K562 (cell line): ENCODE data around the gene MYOZ3. TPM values are rescaled to one million over a fixed set of nuclear protein-coding genes. Genes with fewer than 3 reads are reported as not detected.

Source experiments
- polyA plus RNA-seq, 8 experiments: library from polyadenylated mRNA; depleted of rRNA in 4 of 8; stranded (reverse) in 5 of 8; unstranded in 3 of 8; fragments of >200 nt; fragmentation: Nextera tagmentation in 2 of 8; fragmentation: Illumina TruSeq in 1 of 8; extraction: Ambion mirVana in 2 of 8; extraction: Trizol in 1 of 8; gene quantifications; 2 replicates each; pipeline versions ENCODE4 v1.2.1 to v1.2.3, GENCODE V29; 2011 to 2014; ENCODE audit warnings: inconsistent platforms in 1 of 8, missing spikeins in 1 of 8
- total RNA-seq, 7 experiments: library from RNA; depleted of rRNA in 6 of 7; stranded (reverse); fragments of >200 nt in 6 of 7; fragmentation: Illumina TruSeq in 2 of 7; extraction: Trizol in 2 of 7; gene quantifications; 2 replicates each; pipeline versions ENCODE4 v1.2.1 to v1.2.3, GENCODE V29; 2011 to 2021; ENCODE audit warnings: low replicate concordance in 1 of 7

The MYOZ3 gene
- total and polyA plus RNA-seq, 9 of the 15 experiments (the other 6 are each of a cell fraction or from before 2014, with no cell fraction given) = not detected

Other genes with a start within 250 kb of the MYOZ3 start
Only the 7 nearest of the 9 such genes appear.
- gene RPS14, start 211.5 kb upstream of the MYOZ3 start, total RNA-seq (2014; rRNA removed) = 3,004 and 3,238 TPM in 2 replicates
- gene RPS14, start 211.5 kb upstream of the MYOZ3 start, total RNA-seq (2014; rRNA removed; fragmentation: Illumina TruSeq; extraction: Trizol) = 3,003 and 3,017 TPM in 2 replicates
- 2,679 and 2,873 TPM in 2 replicates for gene RPS14, start 211.5 kb upstream of the MYOZ3 start, total RNA-seq (2015; rRNA removed; fragmentation: Illumina TruSeq; extraction: Trizol)
- 3,285 and 3,523 TPM in 2 replicates for gene RPS14, start 211.5 kb upstream of the MYOZ3 start, total RNA-seq (2021)
- 5,983 and 6,751 TPM in 2 replicates for gene RPS14, start 211.5 kb upstream of the MYOZ3 start, polyA plus RNA-seq (2011; rRNA removed)
- gene RPS14, start 211.5 kb upstream of the MYOZ3 start, polyA plus RNA-seq (2014; fragmentation: Illumina TruSeq; extraction: Trizol) = 3,907 and 4,185 TPM in 2 replicates
- gene RPS14, start 211.5 kb upstream of the MYOZ3 start, polyA plus RNA-seq (2014; fragmentation: Nextera tagmentation; extraction: Ambion mirVana) = 1,000 to 10,000 TPM; 1,824 to 2,512 TPM
- 4,384 and 5,321 TPM in 2 replicates for gene RPS14, start 211.5 kb upstream of the MYOZ3 start, polyA plus RNA-seq (2014; rRNA removed)
- gene NDST1, start 153.1 kb upstream of the MYOZ3 start, total RNA-seq (2014; rRNA removed) = 14.0 and 15.3 TPM in 2 replicates
- 7.4 and 8.7 TPM in 2 replicates for gene NDST1, start 153.1 kb upstream of the MYOZ3 start, total RNA-seq (2014; rRNA removed; fragmentation: Illumina TruSeq; extraction: Trizol)
- 9.9 and 11.5 TPM in 2 replicates for gene NDST1, start 153.1 kb upstream of the MYOZ3 start, total RNA-seq (2015; rRNA removed; fragmentation: Illumina TruSeq; extraction: Trizol)
- 43.2 and 47.9 TPM in 2 replicates for gene NDST1, start 153.1 kb upstream of the MYOZ3 start, total RNA-seq (2021)
- gene NDST1, start 153.1 kb upstream of the MYOZ3 start, polyA plus RNA-seq (2011; rRNA removed) = 9.7 and 17.1 TPM in 2 replicates
- gene NDST1, start 153.1 kb upstream of the MYOZ3 start, polyA plus RNA-seq (2014; fragmentation: Illumina TruSeq; extraction: Trizol) = 18.4 and 19.9 TPM in 2 replicates
- under 1 TPM; 0.38 to 0.39 TPM for gene NDST1, start 153.1 kb upstream of the MYOZ3 start, polyA plus RNA-seq (2014; fragmentation: Nextera tagmentation; extraction: Ambion mirVana)
- gene NDST1, start 153.1 kb upstream of the MYOZ3 start, polyA plus RNA-seq (2014; rRNA removed) = 12.0 and 14.1 TPM in 2 replicates
- 0.04 TPM in 1 of 2 replicates, not detected in the other for gene SYNPO, start 20.6 kb upstream of the MYOZ3 start, total RNA-seq (2014; rRNA removed)
- gene SYNPO, start 20.6 kb upstream of the MYOZ3 start, total RNA-seq (2014; rRNA removed; fragmentation: Illumina TruSeq; extraction: Trizol) = not detected in 2 replicates
- not detected in 2 replicates for gene SYNPO, start 20.6 kb upstream of the MYOZ3 start, total RNA-seq (2015; rRNA removed; fragmentation: Illumina TruSeq; extraction: Trizol)
- gene SYNPO, start 20.6 kb upstream of the MYOZ3 start, total RNA-seq (2021) = 0.31 and 0.36 TPM in 2 replicates
- 0.03 and 0.05 TPM in 2 replicates for gene SYNPO, start 20.6 kb upstream of the MYOZ3 start, polyA plus RNA-seq (2011; rRNA removed)
- gene SYNPO, start 20.6 kb upstream of the MYOZ3 start, polyA plus RNA-seq (2014; fragmentation: Illumina TruSeq; extraction: Trizol) = 0.03 and 0.10 TPM in 2 replicates
- under 1 TPM in 1 of 2 experiments, not detected in 1; 0.03 TPM for gene SYNPO, start 20.6 kb upstream of the MYOZ3 start, polyA plus RNA-seq (2014; fragmentation: Nextera tagmentation; extraction: Ambion mirVana)
- 0.01 TPM in 1 of 2 replicates, not detected in the other for gene SYNPO, start 20.6 kb upstream of the MYOZ3 start, polyA plus RNA-seq (2014; rRNA removed)
- 31.3 and 41.6 TPM in 2 replicates for gene RBM22, start 39.8 kb downstream of the MYOZ3 start, total RNA-seq (2014; rRNA removed)
- gene RBM22, start 39.8 kb downstream of the MYOZ3 start, total RNA-seq (2014; rRNA removed; fragmentation: Illumina TruSeq; extraction: Trizol) = 43.7 and 46.8 TPM in 2 replicates
- gene RBM22, start 39.8 kb downstream of the MYOZ3 start, total RNA-seq (2015; rRNA removed; fragmentation: Illumina TruSeq; extraction: Trizol) = 44.8 and 45.1 TPM in 2 replicates
- 51.3 and 53.5 TPM in 2 replicates for gene RBM22, start 39.8 kb downstream of the MYOZ3 start, total RNA-seq (2021)
- gene RBM22, start 39.8 kb downstream of the MYOZ3 start, polyA plus RNA-seq (2011; rRNA removed) = 69.9 and 77.7 TPM in 2 replicates
- 73.9 and 82.2 TPM in 2 replicates for gene RBM22, start 39.8 kb downstream of the MYOZ3 start, polyA plus RNA-seq (2014; fragmentation: Illumina TruSeq; extraction: Trizol)
- gene RBM22, start 39.8 kb downstream of the MYOZ3 start, polyA plus RNA-seq (2014; fragmentation: Nextera tagmentation; extraction: Ambion mirVana) = 10 to 100 TPM; 33.6 to 65.3 TPM
- gene RBM22, start 39.8 kb downstream of the MYOZ3 start, polyA plus RNA-seq (2014; rRNA removed) = 37.1 and 38.3 TPM in 2 replicates
- gene DCTN4, start 97.8 kb downstream of the MYOZ3 start, total RNA-seq (2014; rRNA removed) = 34.5 and 35.2 TPM in 2 replicates
- gene DCTN4, start 97.8 kb downstream of the MYOZ3 start, total RNA-seq (2014; rRNA removed; fragmentation: Illumina TruSeq; extraction: Trizol) = 51.0 and 56.8 TPM in 2 replicates
- gene DCTN4, start 97.8 kb downstream of the MYOZ3 start, total RNA-seq (2015; rRNA removed; fragmentation: Illumina TruSeq; extraction: Trizol) = 45.4 and 49.9 TPM in 2 replicates
- 57.0 and 64.8 TPM in 2 replicates for gene DCTN4, start 97.8 kb downstream of the MYOZ3 start, total RNA-seq (2021)
- gene DCTN4, start 97.8 kb downstream of the MYOZ3 start, polyA plus RNA-seq (2011; rRNA removed) = 56.8 and 75.0 TPM in 2 replicates
- gene DCTN4, start 97.8 kb downstream of the MYOZ3 start, polyA plus RNA-seq (2014; fragmentation: Illumina TruSeq; extraction: Trizol) = 57.0 and 64.9 TPM in 2 replicates
- 10 to 100 TPM; 20.4 to 29.6 TPM for gene DCTN4, start 97.8 kb downstream of the MYOZ3 start, polyA plus RNA-seq (2014; fragmentation: Nextera tagmentation; extraction: Ambion mirVana)
- gene DCTN4, start 97.8 kb downstream of the MYOZ3 start, polyA plus RNA-seq (2014; rRNA removed) = 36.5 and 39.1 TPM in 2 replicates
- 13.6 and 20.2 TPM in 2 replicates for gene SMIM3, start 117.5 kb downstream of the MYOZ3 start, total RNA-seq (2014; rRNA removed)
- 14.6 and 15.8 TPM in 2 replicates for gene SMIM3, start 117.5 kb downstream of the MYOZ3 start, total RNA-seq (2014; rRNA removed; fragmentation: Illumina TruSeq; extraction: Trizol)
- 27.7 and 28.5 TPM in 2 replicates for gene SMIM3, start 117.5 kb downstream of the MYOZ3 start, total RNA-seq (2015; rRNA removed; fragmentation: Illumina TruSeq; extraction: Trizol)
- 13.0 and 13.7 TPM in 2 replicates for gene SMIM3, start 117.5 kb downstream of the MYOZ3 start, total RNA-seq (2021)
- gene SMIM3, start 117.5 kb downstream of the MYOZ3 start, polyA plus RNA-seq (2011; rRNA removed) = 13.9 and 29.5 TPM in 2 replicates
- 18.8 and 19.7 TPM in 2 replicates for gene SMIM3, start 117.5 kb downstream of the MYOZ3 start, polyA plus RNA-seq (2014; fragmentation: Illumina TruSeq; extraction: Trizol)
- 1 to 10 TPM; 4.1 to 6.7 TPM for gene SMIM3, start 117.5 kb downstream of the MYOZ3 start, polyA plus RNA-seq (2014; fragmentation: Nextera tagmentation; extraction: Ambion mirVana)
- gene SMIM3, start 117.5 kb downstream of the MYOZ3 start, polyA plus RNA-seq (2014; rRNA removed) = 12.8 and 13.5 TPM in 2 replicates
- 0.24 TPM in 1 of 2 replicates, not detected in the other for gene IRGM, start 185.3 kb downstream of the MYOZ3 start, total RNA-seq (2014; rRNA removed)
- 0.16 TPM in 1 of 2 replicates, not detected in the other for gene IRGM, start 185.3 kb downstream of the MYOZ3 start, total RNA-seq (2014; rRNA removed; fragmentation: Illumina TruSeq; extraction: Trizol)
- 0.22 TPM in 1 of 2 replicates, not detected in the other for gene IRGM, start 185.3 kb downstream of the MYOZ3 start, total RNA-seq (2015; rRNA removed; fragmentation: Illumina TruSeq; extraction: Trizol)
- gene IRGM, start 185.3 kb downstream of the MYOZ3 start, total RNA-seq (2021) = not detected in 2 replicates
- gene IRGM, start 185.3 kb downstream of the MYOZ3 start, polyA plus RNA-seq (2011; rRNA removed) = 0.15 TPM in 1 of 2 replicates, not detected in the other
- 0.09 and 0.15 TPM in 2 replicates for gene IRGM, start 185.3 kb downstream of the MYOZ3 start, polyA plus RNA-seq (2014; fragmentation: Illumina TruSeq; extraction: Trizol)
- gene IRGM, start 185.3 kb downstream of the MYOZ3 start, polyA plus RNA-seq (2014; fragmentation: Nextera tagmentation; extraction: Ambion mirVana) = not detected
- not detected in 2 replicates for gene IRGM, start 185.3 kb downstream of the MYOZ3 start, polyA plus RNA-seq (2014; rRNA removed)